Right ventricle myocardium superior (tissue), 1 donor: ENCODE results near the gene RNF214. TPM values are rescaled to one million over a fixed set of nuclear protein-coding genes. Genes with fewer than 3 reads are reported as not detected.
A peak's percentile ranks its signal among the peaks of the same experiment; 100 is the strongest.

ENCODE experiments used
- ATAC-seq: fragments of 200-7000 bp; cut with Tn5 transposase; one replicate; pipeline ENCODE4 v1.9.1; 2020; ENCODE audit warnings: mild to moderate bottlenecking; ENCODE audit not compliant: poor library complexity
- DNase-seq: peaks from one replicate; pipeline ENCODE4 v3.0.0-alpha.2; 2020
- intact Hi-C: fragments of 100-400 bp; cut with DNase I; formaldehyde crosslinking; loops from one replicate; pipeline ENCODE4 v1.11.2; 2022
- total RNA-seq: library from RNA; stranded (reverse); fragmentation: NEBNext Ultra II Directional; extraction: Animal tissue kit (Norgen Biotek cat#: 25700); gene quantifications from one replicate; pipeline ENCODE4 v1.2.1, GENCODE V29; 2021
- donor health status: DM: no; HTN: yes; CAD: no; lungs with severe emphysema.

The RNF214 gene
- total RNA-seq, 1 donor from 2014 or later = 19.8 TPM

GRCh38 chr11:117223741-117224689 is 8.5 kb upstream of the RNF214 start:
- DNase-seq = no peak
- intact Hi-C loops = loop anchor here (5.0 to 10.0 kb wide), 2 partner anchors 42 to 429 kb away; partner anchors contain the start of gene APOA5
- ATAC-seq = no peak

GRCh38 chr11:117225553-117226170 is 6.8 kb upstream of the RNF214 start:
- intact Hi-C loops = loop anchor here (10.0 kb wide), 1 partner anchor 431 kb away; the partner anchor contains the start of gene APOA5
- ATAC-seq = no peak
- no peak for DNase-seq

- intact Hi-C loops = loop anchor here (10.0 kb wide), 1 partner anchor 432 kb away; the partner anchor contains the start of gene APOA5
- peak; percentile 76 for ATAC-seq
Observed at GRCh38 chr11:117226388-117227385, 5.8 kb upstream of the RNF214 start.

GRCh38 chr11:117228091-117228490 is 4.4 kb upstream of the RNF214 start:
- DNase-seq = no peak
- intact Hi-C loops = loop anchor here (10.0 kb wide), 1 partner anchor 433 kb away; the partner anchor contains the start of gene APOA5
- ATAC-seq = no peak

More at GRCh38 chr11:117226388-117227385, 5.8 kb upstream of the RNF214 start:
- DNase-seq = no peak

- ATAC-seq (no peak), DNase-seq (no peak)
- intact Hi-C loops = loop anchor here (10.0 kb wide), 1 partner anchor 435 kb away; the partner anchor contains the start of gene APOA5
Observed at GRCh38 chr11:117229411-117229810, 3.1 kb upstream of the RNF214 start.

GRCh38 chr11:117229931-117230285 is 2.6 kb upstream of the RNF214 start:
- ATAC-seq = no peak
- no peak for DNase-seq
- intact Hi-C loops = loop anchor here (10.0 kb wide), 1 partner anchor 435 kb away; the partner anchor contains the start of gene APOA5

GRCh38 chr11:117230286-117230961 is 2.0 kb upstream of the RNF214 start:
- ATAC-seq = no peak
- intact Hi-C loops = no loop called here

GRCh38 chr11:117230999-117231841 is 1.3 kb upstream of the RNF214 start:
- no peak for ATAC-seq
- intact Hi-C loops = no loop called here
- DNase-seq = no peak

More at GRCh38 chr11:117230286-117230961, 2.0 kb upstream of the RNF214 start:
- DNase-seq = no peak

- DNase-seq (peak; percentile 90), ATAC-seq (no peak)
- intact Hi-C loops = no loop called here
Observed at GRCh38 chr11:117231842-117232091, 704 bp upstream of the RNF214 start, which contains the start of gene PCSK7. TSS of gene PCSK7 (minus strand) at chr11:117232073. CDS start at chr11:117229844, 2,229 bp downstream.

- intact Hi-C loops = no loop called here
Observed at GRCh38 chr11:117232911-117233409, 489 bp downstream of the RNF214 start.

GRCh38 chr11:117238221-117238620 is 5.8 kb downstream of the RNF214 start:
- ATAC-seq (no peak), DNase-seq (no peak)
- intact Hi-C loops = no loop called here

More at GRCh38 chr11:117232911-117233409, 489 bp downstream of the RNF214 start:
- ATAC-seq (peak; percentile 27), DNase-seq (no peak)

GRCh38 chr11:117239295-117239694 is 6.8 kb downstream of the RNF214 start:
- intact Hi-C loops = no loop called here
- no peak for ATAC-seq
- no peak for DNase-seq

- ATAC-seq (no peak), DNase-seq (no peak)
- intact Hi-C loops = no loop called here
Observed at GRCh38 chr11:117248341-117248740, 15.9 kb downstream of the RNF214 start.

GRCh38 chr11:117249571-117249970 is 17.1 kb downstream of the RNF214 start:
- no peak for ATAC-seq
- no peak for DNase-seq
- intact Hi-C loops = no loop called here

GRCh38 chr11:117251506-117251905 is 19.0 kb downstream of the RNF214 start:
- DNase-seq (no peak), ATAC-seq (no peak)
- intact Hi-C loops = no loop called here

- DNase-seq (no peak), ATAC-seq (no peak)
- intact Hi-C loops = no loop called here
Observed at GRCh38 chr11:117255966-117256365, 23.5 kb downstream of the RNF214 start.

- no peak for DNase-seq
- intact Hi-C loops = no loop called here
- ATAC-seq = no peak
Observed at GRCh38 chr11:117256573-117256972, 24.1 kb downstream of the RNF214 start.
